Measurements from ENCODE around the gene DYDC1. TPM values are rescaled to one million over a fixed set of nuclear protein-coding genes. Genes with fewer than 3 reads are reported as not detected.
"Not testable (repeated sequence)": the region's sequence is repeated elsewhere in the genome, so short reads cannot be mapped to it uniquely, and the experiment has no call there.

DYDC1 gene
- total RNA-seq, 1 donor from 2014 or later, result not detected

DNA sequence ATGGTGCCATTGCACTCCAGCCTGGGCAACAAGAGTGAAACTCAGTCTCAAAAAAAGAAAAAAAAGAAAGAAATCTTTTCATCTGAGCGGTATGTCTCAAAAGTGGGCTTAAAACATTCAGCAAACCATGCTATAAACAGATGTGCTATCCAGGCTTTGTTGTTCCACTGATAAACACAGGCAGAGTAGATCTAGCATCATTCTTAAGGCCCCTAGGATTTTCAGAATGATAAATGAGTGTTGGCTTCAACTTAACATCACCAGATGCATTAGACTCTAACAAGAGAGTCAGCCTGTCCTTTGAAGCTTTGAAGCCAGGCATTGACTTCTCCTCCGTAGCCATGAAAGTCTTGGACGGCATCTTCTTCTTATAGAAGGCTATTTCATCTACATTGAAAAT, 23.1 kb upstream of the DYDC1 start:
- Mint-ChIP-seq H3K9me3 (no peaks in the 10 kb centered on the region), H3K27me3 (ENCODE audit: low read depth) (peaks cover 9% of the 10 kb centered on the region), H3K36me3 (no peaks in the 10 kb centered on the region), H3K4me1 (peaks cover 3% of the 10 kb centered on the region), H3K27ac (no peak overlapping the region), H3K4me3 (no peak overlapping the region)
- no peak for DNase-seq (ENCODE audit: low spot score in 2 of 2, unreplicated experiment in 2 of 2)
- TF ChIP-seq, protein P1, sequence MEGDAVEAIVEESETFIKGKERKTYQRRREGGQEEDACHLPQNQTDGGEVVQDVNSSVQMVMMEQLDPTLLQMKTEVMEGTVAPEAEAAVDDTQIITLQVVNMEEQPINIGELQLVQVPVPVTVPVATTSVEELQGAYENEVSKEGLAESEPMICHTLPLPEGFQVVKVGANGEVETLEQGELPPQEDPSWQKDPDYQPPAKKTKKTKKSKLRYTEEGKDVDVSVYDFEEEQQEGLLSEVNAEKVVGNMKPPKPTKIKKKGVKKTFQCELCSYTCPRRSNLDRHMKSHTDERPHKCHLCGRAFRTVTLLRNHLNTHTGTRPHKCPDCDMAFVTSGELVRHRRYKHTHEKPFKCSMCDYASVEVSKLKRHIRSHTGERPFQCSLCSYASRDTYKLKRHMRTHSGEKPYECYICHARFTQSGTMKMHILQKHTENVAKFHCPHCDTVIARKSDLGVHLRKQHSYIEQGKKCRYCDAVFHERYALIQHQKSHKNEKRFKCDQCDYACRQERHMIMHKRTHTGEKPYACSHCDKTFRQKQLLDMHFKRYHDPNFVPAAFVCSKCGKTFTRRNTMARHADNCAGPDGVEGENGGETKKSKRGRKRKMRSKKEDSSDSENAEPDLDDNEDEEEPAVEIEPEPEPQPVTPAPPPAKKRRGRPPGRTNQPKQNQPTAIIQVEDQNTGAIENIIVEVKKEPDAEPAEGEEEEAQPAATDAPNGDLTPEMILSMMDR (IDR thresholded peaks at IDR 0.05; ENCODE audit: unreplicated experiment), result no peak

DNA sequence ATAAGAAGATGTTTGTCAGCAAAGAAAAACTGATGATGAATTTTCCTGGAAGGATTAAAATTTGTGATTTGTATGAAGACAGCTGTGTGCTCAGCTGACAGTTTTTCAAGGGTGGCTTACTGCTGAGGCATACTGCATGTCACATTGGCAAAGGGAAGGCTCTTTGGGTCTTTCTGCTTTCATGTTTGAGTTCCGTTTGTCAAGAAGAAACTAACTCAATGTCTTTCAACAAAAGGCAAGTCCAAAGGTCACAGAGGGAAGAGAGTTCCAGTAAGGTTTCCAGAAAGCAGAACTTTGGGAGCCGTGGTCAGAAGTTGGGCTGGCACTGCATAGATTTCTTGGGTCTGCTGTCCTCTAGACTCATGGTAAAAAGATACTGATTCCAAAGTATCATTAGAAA, 16.9 kb upstream of the DYDC1 start:
- H3K4me1 Mint-ChIP-seq, result no peaks in the 10 kb centered on the region
- no peak overlapping the region for H3K4me3 Mint-ChIP-seq

DNA sequence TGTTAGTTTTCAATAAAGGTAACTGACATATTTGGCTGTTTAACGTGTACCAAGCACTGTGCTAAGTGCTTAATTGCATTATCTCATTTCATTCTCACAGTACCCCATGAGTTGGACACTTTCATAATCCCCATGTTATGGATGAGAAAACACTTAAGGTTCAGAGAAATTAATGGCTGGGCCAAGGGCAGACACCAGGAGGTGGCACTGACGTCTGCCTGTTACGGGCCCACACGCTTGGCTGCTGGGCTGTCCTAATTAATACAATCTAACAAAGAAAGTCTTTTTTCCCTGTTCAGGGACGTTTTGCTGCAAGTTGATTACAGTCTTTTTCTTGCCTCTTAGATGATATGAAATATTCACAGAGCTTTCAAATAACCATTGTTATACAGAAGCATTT, 16.1 kb upstream of the DYDC1 start:
- Mint-ChIP-seq H3K27me3 (ENCODE audit: low read depth) (peaks cover 9% of the 10 kb centered on the region), H3K4me1 (no peaks in the 10 kb centered on the region), H3K4me3 (no peak overlapping the region), H3K27ac (no peak overlapping the region), H3K36me3 (peaks cover 4% of the 10 kb centered on the region), H3K9me3 (peaks cover 22% of the 10 kb centered on the region)
- TF ChIP-seq, protein P1 (IDR thresholded peaks at IDR 0.05; ENCODE audit: unreplicated experiment), result no peak
- DNase-seq (ENCODE audit: low spot score in 2 of 2, unreplicated experiment in 2 of 2), result no peak

More for the DNA sequence above, 16.9 kb upstream of the DYDC1 start:
- Mint-ChIP-seq H3K36me3 (no peaks in the 10 kb centered on the region), H3K27me3 (ENCODE audit: low read depth) (peaks cover 9% of the 10 kb centered on the region), H3K9me3 (peaks cover 15% of the 10 kb centered on the region), H3K27ac (no peak overlapping the region)
- TF ChIP-seq, protein P1 (IDR thresholded peaks at IDR 0.05; ENCODE audit: unreplicated experiment), result no peak
- no peak for DNase-seq (ENCODE audit: low spot score in 2 of 2, unreplicated experiment in 2 of 2)

DNA sequence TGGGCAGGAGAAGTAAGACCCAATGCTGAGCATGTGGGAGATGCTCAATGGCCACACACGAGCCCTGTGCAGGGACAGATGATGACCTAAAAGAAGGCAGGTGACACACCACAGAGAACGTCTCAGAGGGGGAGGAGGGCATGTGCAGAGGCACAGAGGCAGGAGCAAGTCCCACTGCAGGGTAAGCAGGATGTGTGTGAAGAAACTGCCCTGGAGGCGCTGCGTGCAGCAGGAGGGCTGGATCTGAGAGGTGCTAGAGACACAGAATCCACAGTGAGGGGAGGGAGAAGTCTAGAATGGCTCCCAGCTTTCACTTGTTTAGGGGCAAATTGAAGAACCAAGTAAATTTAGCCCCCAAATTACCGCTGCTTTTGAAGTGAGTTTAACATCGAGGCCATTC, 14.9 kb upstream of the DYDC1 start:
- H3K27ac Mint-ChIP-seq, result no peak overlapping the region
- no peak overlapping the region for H3K4me3 Mint-ChIP-seq
- peaks cover 3% of the 10 kb centered on the region for H3K27me3 Mint-ChIP-seq (ENCODE audit: low read depth)
- peaks cover 32% of the 10 kb centered on the region for H3K9me3 Mint-ChIP-seq
- H3K4me1 Mint-ChIP-seq, result no peaks in the 10 kb centered on the region
- H3K36me3 Mint-ChIP-seq, result peaks cover 9% of the 10 kb centered on the region
- DNase-seq (ENCODE audit: low spot score in 2 of 2, unreplicated experiment in 2 of 2), result no peak
- TF ChIP-seq, protein P1 (IDR thresholded peaks at IDR 0.05; ENCODE audit: unreplicated experiment), result no peak

DNA sequence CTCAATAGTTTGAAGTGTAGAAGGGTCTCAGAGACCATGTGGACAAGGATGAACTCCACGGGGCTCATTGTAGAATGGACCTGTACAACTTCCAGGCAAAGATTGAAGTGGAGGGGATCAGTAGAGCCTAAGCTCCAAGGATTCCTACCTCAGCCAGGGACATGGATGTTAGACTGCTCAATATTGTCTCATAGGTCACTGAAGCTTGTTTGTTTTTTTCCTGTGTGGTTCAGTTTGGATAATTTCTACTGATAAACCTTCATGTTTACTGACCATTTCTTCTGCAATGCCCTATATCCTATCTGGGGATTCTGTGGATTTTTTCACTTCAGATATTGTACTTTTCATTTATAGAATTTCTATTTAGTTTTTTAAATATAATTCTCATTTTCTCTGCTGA, 9.0 kb upstream of the DYDC1 start:
- Mint-ChIP-seq H3K4me1 (peaks cover 6% of the 10 kb centered on the region), H3K27me3 (ENCODE audit: low read depth) (peaks cover 4% of the 10 kb centered on the region), H3K4me3 (no peak overlapping the region), H3K27ac (no peak overlapping the region), H3K9me3 (peaks cover 36% of the 10 kb centered on the region), H3K36me3 (peaks cover 12% of the 10 kb centered on the region)
- TF ChIP-seq, protein P1 (IDR thresholded peaks at IDR 0.05; ENCODE audit: unreplicated experiment), result no peak
- no peak for DNase-seq (ENCODE audit: low spot score in 2 of 2, unreplicated experiment in 2 of 2)

DNA sequence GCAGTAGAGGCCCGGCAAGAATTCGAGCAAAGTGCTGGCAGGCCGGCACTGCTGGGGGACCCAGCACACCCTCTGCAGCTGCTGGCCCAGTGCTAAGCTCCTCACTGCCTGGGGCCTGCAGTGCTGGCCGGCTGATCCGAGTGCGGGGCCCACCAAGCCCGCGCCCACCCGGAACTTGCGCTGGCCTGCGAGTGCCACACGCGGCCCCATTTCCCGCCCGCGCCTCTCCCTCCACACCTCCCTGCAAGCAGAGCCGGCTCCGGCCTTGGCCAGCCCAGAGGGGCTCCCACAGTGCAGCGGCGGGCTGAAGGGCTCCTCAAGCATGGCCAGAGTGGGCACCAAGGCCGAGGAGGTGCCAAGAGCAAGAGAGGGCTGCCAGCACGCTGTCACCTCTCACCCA, 3.1 kb upstream of the DYDC1 start:
- no peaks in the 10 kb centered on the region for H3K36me3 Mint-ChIP-seq
- TF ChIP-seq, protein P1 (IDR thresholded peaks at IDR 0.05; ENCODE audit: unreplicated experiment), result no peak
- no peak overlapping the region for H3K4me3 Mint-ChIP-seq
- peaks cover 14% of the 10 kb centered on the region for H3K4me1 Mint-ChIP-seq
- peaks cover 27% of the 10 kb centered on the region for H3K27me3 Mint-ChIP-seq (ENCODE audit: low read depth)
- DNase-seq (ENCODE audit: low spot score in 2 of 2, unreplicated experiment in 2 of 2), result no peak
- no peak overlapping the region for H3K27ac Mint-ChIP-seq
- no peaks in the 10 kb centered on the region for H3K9me3 Mint-ChIP-seq

DNA sequence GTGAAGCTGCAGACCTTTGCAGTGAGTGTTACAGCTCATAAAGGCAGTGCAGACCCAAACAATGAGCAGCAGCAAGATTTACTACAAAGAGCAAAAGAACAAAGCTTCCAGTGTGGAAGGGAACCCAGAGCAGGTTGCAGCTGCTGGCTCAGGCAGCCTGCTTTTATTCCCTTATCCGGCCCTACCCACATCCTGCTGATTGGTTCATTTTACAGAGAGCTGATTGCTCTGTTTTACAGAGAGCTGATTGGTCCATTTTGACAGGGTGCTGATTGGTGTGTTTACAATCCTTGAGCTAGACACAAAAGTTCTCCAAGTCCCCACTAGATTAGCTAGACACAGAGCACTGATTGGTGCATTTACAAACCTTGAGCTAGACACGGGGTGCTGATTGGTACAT, 2.4 kb upstream of the DYDC1 start:
- not testable (repeated sequence) for H3K9me3 Mint-ChIP-seq; H3K4me3 Mint-ChIP-seq; H3K36me3 Mint-ChIP-seq; DNase-seq (ENCODE audit: low spot score in 2 of 2, unreplicated experiment in 2 of 2); H3K27ac Mint-ChIP-seq
- Mint-ChIP-seq H3K4me1 (peaks cover 10% of the 10 kb centered on the region), H3K27me3 (ENCODE audit: low read depth) (peaks cover 27% of the 10 kb centered on the region)

Data from mesothelial cell of epicardium (in vitro differentiated cells).